Liver (tissue), 3 donors: Measurements from ENCODE around the gene SLC12A7.

Experiments
- CTCF ChIP-seq: fragments of 150-350 bp; IDR thresholded peaks from 2 replicates; pipeline ENCODE4 v1.5.1; 2017; ENCODE audit warnings: improper control_type of control experiment, low read depth, low read length; ENCODE audit not compliant: missing input control
- EGR1 ChIP-seq, 2 donors: IDR thresholded peaks; 2 replicates each; pipeline ENCODE4 v1.6.1; 2016 to 2018; ENCODE audit warnings: antibody characterized with exemption in 2 of 2, low read depth in 2 of 2
- GABPA ChIP-seq, 2 donors: IDR thresholded peaks in 1 of 2; conservative IDR thresholded peaks in 1 of 2; 2 replicates each; pipeline ENCODE4 v1.6.1; 2016; ENCODE audit warnings: antibody characterized with exemption in 2 of 2, mild to moderate bottlenecking in 1 of 2, moderate library complexity in 1 of 2
- HNF4G ChIP-seq: IDR thresholded peaks from 2 replicates; pipeline ENCODE4 v1.6.1; 2016; ENCODE audit warnings: antibody characterized with exemption
- JUND ChIP-seq, 2 donors: IDR thresholded peaks; 2 replicates each; pipeline ENCODE4 v1.6.1; 2016; ENCODE audit warnings: antibody characterized with exemption in 2 of 2
- MAX ChIP-seq: IDR thresholded peaks from 2 replicates; pipeline ENCODE4 v1.6.1; 2016; ENCODE audit warnings: antibody characterized with exemption
- NR2F2 ChIP-seq: IDR thresholded peaks from 2 replicates; pipeline ENCODE4 v1.6.1; 2016; ENCODE audit warnings: antibody characterized with exemption
- SP1 ChIP-seq: IDR thresholded peaks from 2 replicates; pipeline ENCODE4 v1.6.1; 2018; ENCODE audit warnings: antibody characterized with exemption, mild to moderate bottlenecking
- TAF1 ChIP-seq: conservative IDR thresholded peaks from 2 replicates; pipeline ENCODE4 v1.6.1; 2016; ENCODE audit warnings: antibody characterized with exemption, mild to moderate bottlenecking
- ZBTB33 ChIP-seq: IDR thresholded peaks from 2 replicates; pipeline ENCODE4 v1.6.1; 2016; ENCODE audit warnings: antibody characterized with exemption
- donor health status: healthy.
- donor health status: healthy.

- TF ChIP-seq MAX (no peak), CTCF (no peak), SP1 (no peak), GABPA (IDR thresholded peaks at IDR 0.05 in 1 of 2, conservative IDR thresholded peaks at IDR 0.05 in 1 of 2) (no peak), JUND (IDR thresholded peaks at IDR 0.05) (no peak), HNF4G (no peak), NR2F2 (no peak), EGR1 (IDR thresholded peaks at IDR 0.05; ENCODE audit: low read depth in 2 of 2) (no peak), TAF1 (no peak), ZBTB33 (no peak)
Measured at GRCh38 chr5:1003296-1003937, 108.4 kb downstream of the SLC12A7 start.
